ENCODE results near the gene WNT7A. TPM values are rescaled to one million over a fixed set of nuclear protein-coding genes. Genes with fewer than 3 reads are reported as not detected.

Gene WNT7A
- total RNA-seq, 3 donors from 2014 or later, result not detected

- H3K9me3 ChIP-seq, result no peaks in the 10 kb centered on the region
- no peak overlapping the region for H3K4me3 ChIP-seq
- no peak for DNase-seq (ENCODE audit: low spot score in 2 of 2)
- no peaks in the 10 kb centered on the region for H3K4me1 ChIP-seq
- H3K36me3 ChIP-seq, result no peaks in the 10 kb centered on the region
- peaks cover 0 to 39% of the 10 kb centered on the region in 2 donors for H3K27me3 ChIP-seq
- H3K27ac ChIP-seq, result no peak overlapping the region
- intact Hi-C loops (cut with DNase I; ENCODE audit: low total_unique reads), result loop anchor here (1.0 kb wide), 1 partner anchor 26 kb away; no protein-coding TSS in a partner anchor
- TF ChIP-seq CTCF (IDR thresholded peaks at IDR 0.05) (no peak), POLR2A (IDR thresholded peaks at IDR 0.05) (no peak), POLR2AphosphoS5 (IDR thresholded peaks at IDR 0.05) (no peak)
Measured at GRCh38 chr3:13788522-13789424, 91.1 kb downstream of the WNT7A start.

- Histone ChIP-seq H3K4me3 (no peak overlapping the region), H3K27me3 (peaks cover 0 to 28% of the 10 kb centered on the region in 2 donors), H3K9me3 (no peaks in the 10 kb centered on the region), H3K36me3 (no peaks in the 10 kb centered on the region), H3K4me1 (no peaks in the 10 kb centered on the region), H3K27ac (no peak overlapping the region)
- intact Hi-C loops (cut with DNase I; ENCODE audit: low total_unique reads), result loop anchor here (1.0 kb wide), 1 partner anchor 25 kb away; no protein-coding TSS in a partner anchor
- TF ChIP-seq CTCF (IDR thresholded peaks at IDR 0.05), result no peak
- no peak for TF ChIP-seq POLR2A (IDR thresholded peaks at IDR 0.05)
- no peak for TF ChIP-seq POLR2AphosphoS5 (IDR thresholded peaks at IDR 0.05)
- no peak for DNase-seq (ENCODE audit: low spot score in 2 of 2)
Measured at GRCh38 chr3:13787533-13788132, 92.2 kb downstream of the WNT7A start.

GRCh38 chr3:13786811-13787210 lies 93.1 kb downstream of the WNT7A start:
- Histone ChIP-seq H3K27ac (no peak overlapping the region), H3K4me1 (no peaks in the 10 kb centered on the region), H3K36me3 (no peaks in the 10 kb centered on the region), H3K27me3 (peaks cover 0 to 19% of the 10 kb centered on the region in 2 donors), H3K9me3 (no peaks in the 10 kb centered on the region), H3K4me3 (no peak overlapping the region)
- intact Hi-C loops (cut with DNase I; ENCODE audit: low total_unique reads), result no loop called here
- TF ChIP-seq CTCF (IDR thresholded peaks at IDR 0.05) (no peak), POLR2A (IDR thresholded peaks at IDR 0.05) (no peak), POLR2AphosphoS5 (IDR thresholded peaks at IDR 0.05) (no peak)
- no peak for DNase-seq (ENCODE audit: low spot score in 2 of 2)

- no peak overlapping the region for H3K27ac ChIP-seq
- TF ChIP-seq CTCF (IDR thresholded peaks at IDR 0.05) (no peak), POLR2A (IDR thresholded peaks at IDR 0.05) (no peak), POLR2AphosphoS5 (IDR thresholded peaks at IDR 0.05) (no peak)
- no peaks in the 10 kb centered on the region for H3K36me3 ChIP-seq
- peaks cover 0 to 14% of the 10 kb centered on the region in 2 donors for H3K27me3 ChIP-seq
- no peaks in the 10 kb centered on the region for H3K9me3 ChIP-seq
- intact Hi-C loops (cut with DNase I; ENCODE audit: low total_unique reads), result no loop called here
- no peak for DNase-seq (ENCODE audit: low spot score in 2 of 2)
- H3K4me3 ChIP-seq, result no peak overlapping the region
- no peaks in the 10 kb centered on the region for H3K4me1 ChIP-seq
Measured at GRCh38 chr3:13785853-13786436, 93.9 kb downstream of the WNT7A start.

All from breast epithelium (tissue), 4 donors.